HK-2 (cell line): Measurements from ENCODE around the gene PABPC1L2A.
"Not testable (repeated sequence)": the region's sequence is repeated elsewhere in the genome, so short reads cannot be mapped to it uniquely, and the experiment has no call there.

Source experiments
- DNase-seq: peaks from one replicate; pipeline ENCODE4 v3.0.0-alpha.2; 2018; ENCODE audit not compliant: unreplicated experiment

PABPC1L2A gene

GRCh38 chrX:73079024-73079562 lies at the start of gene PABPC1L2A:
Gene PABPC1L2A, minus strand, starts transcription at chrX:73079512. Its CDS starts 126 bp downstream, at chrX:73079386.
- not testable (repeated sequence) for DNase-seq

DNA sequence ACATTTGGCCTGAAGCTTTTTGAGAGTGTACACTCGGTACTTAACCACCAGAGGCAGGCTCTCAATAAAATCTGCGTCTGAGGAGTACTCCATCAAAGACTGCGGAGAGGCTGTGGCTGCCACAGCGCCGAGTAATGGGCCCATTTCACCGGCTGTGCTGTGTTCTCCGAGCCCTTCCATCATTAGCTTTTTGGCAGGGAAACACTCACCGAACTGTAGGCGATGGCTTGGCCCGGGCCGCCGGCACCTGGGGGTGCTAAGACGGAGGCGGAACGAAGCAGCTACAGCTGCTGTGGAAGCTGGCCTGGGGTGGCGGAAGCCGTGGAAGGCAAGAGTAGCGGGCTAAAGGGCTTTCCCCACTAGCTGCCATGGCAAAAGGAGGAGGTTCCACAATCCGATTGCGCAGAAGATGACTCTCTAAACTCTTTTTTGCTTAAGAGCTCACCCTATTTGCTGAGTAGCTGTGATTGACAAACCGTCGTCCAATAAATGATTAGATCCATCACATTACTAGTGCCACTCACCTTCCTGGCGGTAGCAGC lies 48.5 kb upstream of the PABPC1L2A start:
- DNase-seq, result no peak

DNA sequence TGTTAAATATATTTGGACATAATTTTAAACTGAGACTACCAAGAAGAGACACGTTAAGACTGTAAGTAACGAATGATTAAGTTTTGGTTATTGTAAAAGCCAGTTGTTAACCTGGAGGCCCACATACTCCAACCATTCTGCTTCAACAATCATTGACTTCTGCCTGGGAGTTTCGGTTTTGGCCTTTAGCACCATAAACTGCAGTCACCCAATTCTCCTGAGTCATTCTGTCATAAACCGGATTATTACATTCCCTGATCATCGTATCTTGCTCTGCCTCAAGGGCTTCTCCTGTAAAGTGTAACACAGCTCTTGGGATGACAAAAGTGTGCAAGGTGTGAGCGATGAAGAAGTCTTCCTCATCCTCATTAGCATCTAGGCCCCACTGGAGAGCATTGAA lies 46.9 kb upstream of the PABPC1L2A start:
- no peak for DNase-seq

- not testable (repeated sequence) for DNase-seq
Measured at GRCh38 chrX:73099505-73099904, 20.2 kb upstream of the PABPC1L2A start.

GRCh38 chrX:73086766-73087165 lies 7.5 kb upstream of the PABPC1L2A start:
- DNase-seq, result not testable (repeated sequence)

DNA sequence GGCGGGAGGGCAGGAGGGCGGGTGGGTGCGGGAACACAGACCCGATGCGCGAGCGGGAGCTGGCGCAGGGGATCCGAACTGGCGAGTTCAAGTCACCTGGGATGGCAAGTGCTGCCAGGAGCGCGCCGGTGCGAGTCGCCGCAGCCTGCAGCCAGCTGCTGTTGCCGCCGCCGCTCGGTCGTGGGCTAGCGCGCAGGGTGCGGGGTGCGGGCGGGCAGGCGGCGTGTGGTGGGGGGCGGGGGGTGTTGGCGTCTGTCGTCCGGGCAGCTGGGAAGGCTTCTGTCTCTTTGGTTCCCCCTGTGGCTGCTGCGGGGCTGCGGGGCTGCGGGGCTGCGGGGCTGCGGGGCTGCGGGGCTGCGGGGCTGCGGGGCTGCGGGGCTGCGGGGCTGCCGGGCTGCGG lies 572 bp upstream of the PABPC1L2A start:
- not testable (repeated sequence) for DNase-seq

DNA sequence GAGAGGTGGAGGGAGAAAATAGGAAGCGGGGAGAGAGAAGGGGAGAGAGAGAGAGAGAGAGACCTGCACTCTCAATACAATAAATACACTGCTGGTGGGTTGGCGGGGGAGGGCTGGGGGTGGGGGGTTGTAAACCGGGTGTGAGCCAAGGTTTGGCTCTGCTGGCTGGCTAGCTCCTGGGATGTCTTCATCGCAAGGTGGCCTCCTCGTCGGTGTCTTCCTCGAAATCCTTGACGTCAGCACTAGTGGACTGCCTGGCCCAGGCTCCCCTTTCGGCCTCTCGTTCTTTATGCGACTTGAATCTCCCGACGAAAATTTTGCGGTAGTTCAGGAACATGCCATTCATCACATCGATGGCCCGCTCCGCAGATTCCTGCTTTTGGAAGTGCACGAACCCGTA lies 715 bp downstream of the PABPC1L2A start:
- not testable (repeated sequence) for DNase-seq

DNA sequence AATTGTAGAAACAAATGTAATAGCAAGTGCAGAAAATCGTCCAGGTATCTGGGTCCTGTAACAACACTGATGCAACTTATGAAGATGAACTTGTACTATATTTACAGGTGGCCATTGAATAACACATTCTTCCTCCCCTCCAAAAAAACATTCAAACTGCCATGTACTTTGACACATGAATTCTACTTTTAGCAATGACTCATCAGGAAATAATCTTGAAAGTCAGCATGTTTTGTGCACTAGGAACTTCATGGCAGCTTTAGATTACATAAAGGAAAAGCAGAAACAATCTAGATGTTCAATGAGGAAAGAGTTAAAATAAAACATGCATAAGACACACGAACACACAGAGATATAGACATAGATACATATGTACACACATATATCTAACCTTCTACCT lies 2.5 kb downstream of the PABPC1L2A start:
- no peak for DNase-seq

DNA sequence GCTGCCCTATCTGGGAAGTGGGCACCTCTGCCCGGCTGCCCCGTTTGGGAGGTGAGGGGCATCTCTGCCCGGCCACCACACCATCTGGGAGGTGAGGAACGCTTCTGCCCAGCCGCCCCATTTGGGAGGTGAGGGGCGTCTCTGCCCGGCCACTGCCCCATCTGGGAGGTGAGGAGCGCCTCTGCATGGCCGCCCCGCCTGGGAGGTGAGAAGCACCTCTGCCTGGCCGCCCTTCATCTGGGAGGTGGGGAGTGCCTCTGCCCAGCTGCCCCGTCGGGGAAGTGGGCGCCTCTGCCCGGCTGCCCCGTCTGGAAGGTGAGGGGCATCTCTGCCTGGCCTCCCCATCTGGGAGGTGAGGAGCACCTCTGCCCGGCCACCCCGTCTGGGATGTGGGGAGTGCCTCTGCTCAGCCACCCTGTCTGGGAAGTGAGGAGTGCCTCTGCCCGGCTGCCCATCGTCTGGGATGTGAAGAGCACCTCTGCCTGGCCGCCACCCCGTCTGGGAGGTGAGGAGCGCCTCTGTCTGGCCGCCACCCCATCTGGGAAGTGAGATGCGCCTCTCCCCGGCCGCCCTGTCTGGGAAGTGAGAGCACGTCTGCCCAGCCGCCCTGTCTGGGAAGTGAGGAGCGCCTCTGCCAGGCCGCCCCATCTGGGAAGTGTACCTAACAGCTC lies 9.8 kb downstream of the PABPC1L2A start:
- no peak for DNase-seq

- DNase-seq, result no peak
Measured at GRCh38 chrX:73068467-73069364, 10.6 kb downstream of the PABPC1L2A start.

GRCh38 chrX:73067761-73068466 lies 11.4 kb downstream of the PABPC1L2A start:
- not testable (repeated sequence) for DNase-seq

DNA sequence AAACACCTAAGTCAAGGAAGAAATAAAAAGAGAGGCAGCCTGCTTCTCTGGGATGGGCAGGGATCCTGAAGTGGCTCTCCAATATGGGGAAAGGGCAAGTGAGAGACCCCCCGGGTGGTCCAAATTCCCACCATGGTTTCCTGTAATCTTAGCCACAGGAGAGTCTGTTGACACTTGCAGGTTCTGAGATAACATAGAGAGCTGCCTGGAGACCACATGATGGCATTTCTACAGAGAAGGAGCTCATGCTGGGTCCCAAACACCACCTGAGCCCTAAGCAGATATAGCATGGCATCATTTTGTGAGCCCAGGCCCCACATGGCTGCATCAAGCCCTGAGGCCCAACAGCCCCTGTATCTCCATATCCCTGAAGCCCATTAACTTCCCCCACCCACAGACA lies 50.4 kb downstream of the PABPC1L2A start:
- no peak for DNase-seq
